ENCODE data around the gene PTPN6.

PTPN6 gene

DNA sequence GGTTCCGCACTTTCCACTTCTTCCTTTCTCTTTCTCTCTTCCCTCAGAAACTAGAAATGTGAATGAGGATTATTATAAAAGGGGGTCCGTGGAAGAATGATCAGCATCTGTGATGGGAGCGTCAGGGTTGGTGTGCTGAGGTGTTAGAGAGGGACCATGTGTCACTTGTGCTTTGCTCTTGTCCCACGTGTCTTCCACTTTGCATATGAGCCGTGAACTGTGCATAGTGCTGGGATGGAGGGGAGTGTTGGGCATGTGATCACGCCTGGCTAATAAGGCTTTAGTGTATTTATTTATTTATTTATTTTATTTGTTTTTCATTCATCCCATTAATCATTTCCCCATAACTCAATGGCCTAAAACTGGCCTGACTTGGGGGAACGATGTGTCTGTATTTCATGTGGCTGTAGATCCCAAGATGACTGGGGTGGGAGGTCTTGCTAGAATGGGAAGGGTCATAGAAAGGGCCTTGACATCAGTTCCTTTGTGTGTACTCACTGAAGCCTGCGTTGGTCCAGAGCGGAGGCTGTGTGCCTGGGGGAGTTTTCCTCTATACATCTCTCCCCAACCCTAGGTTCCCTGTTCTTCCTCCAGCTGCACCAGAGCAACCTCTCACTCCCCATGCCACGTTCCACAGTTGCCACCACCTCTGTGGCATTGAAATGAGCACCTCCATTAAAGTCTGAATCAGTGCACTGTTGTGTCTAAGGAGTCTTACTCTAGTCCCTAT is 28.0 kb upstream of the PTPN6 start:
- no peak for DNase-seq

DNA sequence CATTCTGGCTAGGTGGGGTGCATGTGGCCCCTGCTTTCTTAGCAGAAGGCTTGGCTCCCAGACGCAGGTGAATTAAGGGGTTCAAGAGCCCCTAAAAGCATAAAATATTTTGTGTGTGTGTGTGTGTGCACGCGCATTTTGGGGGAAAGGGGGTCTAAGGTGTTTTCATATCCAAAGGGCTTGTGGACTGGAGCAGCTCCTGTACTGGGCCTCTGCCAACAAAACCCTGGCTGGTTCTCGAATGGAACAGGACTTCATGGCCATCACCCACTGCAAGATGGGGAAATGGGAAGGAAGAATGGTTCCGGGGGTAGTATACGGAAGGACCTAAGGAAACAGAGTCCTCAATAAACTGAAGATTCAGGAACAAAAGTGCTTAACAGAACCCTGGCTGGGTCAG is 27.3 kb upstream of the PTPN6 start:
- DNase-seq = no peak

GRCh38 chr12:6925239-6925539 is 26.0 kb upstream of the PTPN6 start:
- DNase-seq = no peak

DNA sequence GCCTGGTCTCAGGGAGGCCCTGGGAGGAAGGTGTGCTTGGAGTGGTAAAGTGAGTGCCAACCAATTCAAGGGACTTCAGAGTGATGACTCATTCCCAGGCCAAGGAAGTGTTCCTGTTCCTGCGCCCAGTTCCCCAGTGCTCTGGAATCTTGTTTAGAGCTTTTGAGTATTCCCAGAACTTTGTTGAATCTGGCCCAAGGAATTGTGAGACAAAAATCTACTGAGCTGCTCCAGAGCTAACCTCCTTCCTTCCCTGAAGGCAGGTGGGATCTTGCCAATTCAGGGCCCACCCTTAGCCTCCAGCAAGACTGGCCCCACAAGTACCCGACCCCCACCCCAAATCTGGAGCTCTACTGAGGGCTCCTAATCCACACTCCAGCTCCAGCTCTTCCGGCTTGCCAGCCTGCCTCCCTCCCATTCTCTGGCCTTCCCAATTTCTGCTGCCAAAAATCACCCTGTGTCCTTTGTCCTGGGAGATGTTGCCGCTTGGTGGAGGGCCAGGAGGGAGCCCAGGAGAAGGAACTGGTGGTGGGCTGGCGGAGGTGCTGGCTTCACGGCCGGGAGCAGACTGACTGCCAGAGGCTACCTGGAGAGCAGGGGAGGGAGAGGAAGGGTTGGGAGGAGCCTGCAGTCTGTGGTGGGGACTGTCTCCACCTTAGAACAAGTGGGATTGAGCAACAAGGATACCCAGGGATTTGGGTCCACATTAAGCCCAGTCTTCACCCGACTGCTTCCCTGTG is 25.4 kb upstream of the PTPN6 start:
- peak; percentile 91 for DNase-seq

DNA sequence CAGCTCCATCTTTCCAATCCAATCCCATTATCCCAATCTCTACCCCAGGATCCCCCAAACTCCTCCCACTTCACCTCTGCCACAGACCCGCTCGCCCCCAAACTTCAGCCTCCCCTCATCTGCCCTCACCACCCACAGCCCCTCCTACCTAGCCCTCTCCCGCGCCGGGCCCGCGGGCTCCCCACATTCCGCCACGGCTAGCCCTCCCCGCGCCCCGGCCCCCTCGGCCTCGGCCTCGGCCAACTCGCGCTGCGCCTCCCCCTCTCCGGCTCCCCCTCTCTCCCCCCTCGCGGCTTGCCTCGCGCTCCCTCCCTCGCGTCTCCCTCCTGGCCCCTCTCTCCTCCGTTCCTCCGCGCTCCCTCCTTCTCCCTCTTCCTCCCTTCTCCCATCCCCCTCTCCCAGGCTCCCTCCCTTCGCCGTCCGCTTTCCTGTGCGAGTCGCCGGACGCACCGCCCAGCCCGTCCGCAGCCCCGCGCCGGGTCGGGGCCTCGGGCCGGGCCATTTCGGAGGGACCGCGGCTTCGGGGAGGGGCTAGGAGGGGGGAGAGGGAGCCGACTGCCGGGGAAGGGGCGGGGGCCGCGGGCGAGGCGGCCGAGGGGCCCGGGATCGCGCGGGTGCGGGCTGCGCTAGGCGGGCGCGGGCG is 23.7 kb upstream of the PTPN6 start, which contains the start of gene ATN1:
Gene ATN1, plus strand, starts transcription at position 581 of the 643 bp plus-strand sequence. CDS start 6,043 bp downstream, outside the sequence.
- DNase-seq = peak; percentile 77

DNA sequence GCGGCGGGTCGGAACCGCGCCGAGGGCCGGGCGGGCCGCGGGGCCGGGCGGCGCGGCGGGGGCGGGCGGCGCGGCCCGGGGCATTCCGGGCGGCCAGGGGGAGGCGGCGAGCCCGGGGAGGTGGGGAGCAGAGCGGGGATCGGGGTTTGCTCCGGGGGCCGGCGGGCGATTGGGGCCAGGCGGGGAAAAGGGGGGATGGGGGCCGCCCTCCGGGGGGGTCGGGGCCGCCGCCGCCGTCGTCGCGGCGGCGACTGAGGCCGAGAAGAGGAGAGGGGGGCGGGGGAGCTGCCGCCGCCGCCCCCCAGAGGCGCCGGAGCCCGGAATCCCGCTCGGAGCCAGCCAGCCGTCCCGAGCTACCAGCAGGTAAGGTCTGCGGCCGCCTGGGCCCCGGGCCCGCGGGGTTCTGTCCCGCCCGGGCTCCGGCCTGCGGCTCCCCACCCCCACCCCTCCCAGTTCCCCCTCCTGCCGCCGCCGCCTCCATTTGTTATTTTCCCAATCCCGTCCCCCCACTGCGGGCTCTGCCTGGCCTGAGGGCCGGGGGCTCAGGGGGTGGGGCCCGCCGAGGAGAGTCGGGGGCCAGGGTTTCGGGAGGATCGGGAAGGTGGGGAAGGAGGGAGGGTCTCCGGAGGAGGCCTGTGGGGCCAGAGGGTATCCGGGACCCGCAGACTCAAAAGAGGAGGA is 23.0 kb upstream of the PTPN6 start:
- DNase-seq = no peak

DNA sequence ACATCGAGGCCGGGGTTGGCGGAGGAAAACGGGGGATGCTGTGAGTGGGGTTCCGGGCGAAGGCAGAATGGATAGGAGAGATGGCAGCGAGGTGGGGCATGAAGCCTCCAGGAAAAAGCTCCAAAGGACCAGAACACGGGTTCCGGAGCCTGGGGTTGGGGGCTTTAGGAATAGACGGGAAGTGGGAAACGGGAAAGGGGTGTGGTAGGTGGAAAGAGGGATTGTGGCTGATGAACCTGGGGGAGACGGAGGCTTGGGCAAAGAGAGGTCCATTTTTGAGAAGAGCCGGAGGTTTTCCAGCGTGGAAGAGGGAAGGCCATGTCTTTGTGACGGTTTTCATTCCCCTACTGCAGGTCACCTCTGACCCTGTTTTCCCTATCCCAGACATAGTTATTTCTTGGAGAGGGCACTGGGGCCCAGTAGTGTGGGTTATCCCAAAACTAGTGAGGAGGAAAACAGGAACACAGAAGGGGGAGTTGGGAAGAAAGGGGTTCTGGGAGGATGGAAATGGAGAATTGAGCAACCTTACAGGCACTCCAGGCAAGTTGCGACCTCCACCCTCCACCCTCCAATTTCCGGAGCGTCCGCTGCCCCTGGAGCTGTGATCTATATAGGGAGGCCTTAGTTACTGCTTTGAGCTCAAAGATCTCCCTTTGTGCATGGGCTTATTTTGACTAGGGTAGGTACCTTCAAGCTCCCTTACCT is 22.3 kb upstream of the PTPN6 start:
- no peak for DNase-seq

GRCh38 chr12:6929466-6930452 is 21.4 kb upstream of the PTPN6 start:
- no peak for DNase-seq

DNA sequence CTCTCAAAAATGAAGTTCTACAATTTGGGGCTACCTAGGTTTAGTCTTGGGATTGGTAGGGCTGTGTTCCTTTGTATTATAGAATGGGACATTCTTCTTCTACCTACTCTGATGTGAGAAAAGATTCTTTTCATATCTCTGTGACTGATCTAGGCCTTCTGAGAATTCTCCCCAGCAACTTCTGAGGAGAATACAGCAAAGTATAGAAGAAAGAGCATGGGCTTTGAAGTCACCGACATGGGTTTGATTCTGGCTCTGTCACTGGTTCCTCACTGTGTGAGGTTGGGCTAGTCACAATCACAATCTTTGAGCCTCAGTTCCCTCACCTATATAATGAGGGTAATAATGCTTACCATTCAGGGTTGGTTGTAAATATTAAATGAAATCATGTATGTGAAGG is 18.4 kb upstream of the PTPN6 start:
- DNase-seq = no peak

DNA sequence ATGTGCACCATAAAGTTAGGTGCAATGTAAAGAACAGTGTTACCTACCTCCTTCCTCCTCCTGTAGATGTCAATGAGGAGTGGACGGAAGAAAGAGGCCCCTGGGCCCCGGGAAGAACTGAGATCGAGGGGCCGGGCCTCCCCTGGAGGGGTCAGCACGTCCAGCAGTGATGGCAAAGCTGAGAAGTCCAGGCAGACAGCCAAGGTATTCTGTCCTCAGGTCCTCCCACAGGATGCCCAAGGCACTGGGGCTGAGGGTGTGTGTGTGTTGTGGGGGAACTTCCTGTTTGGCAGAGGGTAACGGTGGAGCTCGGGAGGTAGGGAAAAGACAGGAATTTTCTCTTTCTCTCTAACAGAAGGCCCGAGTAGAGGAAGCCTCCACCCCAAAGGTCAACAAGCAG is 17.0 kb upstream of the PTPN6 start:
- DNase-seq = peak; percentile 68

- DNase-seq = no peak
Observed at GRCh38 chr12:6935371-6936193, 15.6 kb upstream of the PTPN6 start.

- no peak for DNase-seq
Observed at GRCh38 chr12:6936194-6936635, 14.9 kb upstream of the PTPN6 start.

DNA sequence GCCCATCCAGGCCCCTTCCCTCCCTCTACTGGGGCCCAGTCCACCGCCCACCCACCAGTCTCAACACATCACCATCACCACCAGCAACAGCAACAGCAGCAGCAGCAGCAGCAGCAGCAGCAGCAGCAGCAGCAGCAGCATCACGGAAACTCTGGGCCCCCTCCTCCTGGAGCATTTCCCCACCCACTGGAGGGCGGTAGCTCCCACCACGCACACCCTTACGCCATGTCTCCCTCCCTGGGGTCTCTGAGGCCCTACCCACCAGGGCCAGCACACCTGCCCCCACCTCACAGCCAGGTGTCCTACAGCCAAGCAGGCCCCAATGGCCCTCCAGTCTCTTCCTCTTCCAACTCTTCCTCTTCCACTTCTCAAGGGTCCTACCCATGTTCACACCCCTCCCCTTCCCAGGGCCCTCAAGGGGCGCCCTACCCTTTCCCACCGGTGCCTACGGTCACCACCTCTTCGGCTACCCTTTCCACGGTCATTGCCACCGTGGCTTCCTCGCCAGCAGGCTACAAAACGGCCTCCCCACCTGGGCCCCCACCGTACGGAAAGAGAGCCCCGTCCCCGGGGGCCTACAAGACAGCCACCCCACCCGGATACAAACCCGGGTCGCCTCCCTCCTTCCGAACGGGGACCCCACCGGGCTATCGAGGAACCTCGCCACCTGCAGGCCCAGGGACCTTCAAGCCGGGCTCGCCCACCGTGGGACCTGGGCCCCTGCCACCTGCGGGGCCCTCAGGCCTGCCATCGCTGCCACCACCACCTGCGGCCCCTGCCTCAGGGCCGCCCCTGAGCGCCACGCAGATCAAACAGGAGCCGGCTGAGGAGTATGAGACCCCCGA is 14.3 kb upstream of the PTPN6 start:
- DNase-seq = no peak

GRCh38 chr12:6937481-6938352 is 13.4 kb upstream of the PTPN6 start:
- peak; percentile 92 for DNase-seq

DNA sequence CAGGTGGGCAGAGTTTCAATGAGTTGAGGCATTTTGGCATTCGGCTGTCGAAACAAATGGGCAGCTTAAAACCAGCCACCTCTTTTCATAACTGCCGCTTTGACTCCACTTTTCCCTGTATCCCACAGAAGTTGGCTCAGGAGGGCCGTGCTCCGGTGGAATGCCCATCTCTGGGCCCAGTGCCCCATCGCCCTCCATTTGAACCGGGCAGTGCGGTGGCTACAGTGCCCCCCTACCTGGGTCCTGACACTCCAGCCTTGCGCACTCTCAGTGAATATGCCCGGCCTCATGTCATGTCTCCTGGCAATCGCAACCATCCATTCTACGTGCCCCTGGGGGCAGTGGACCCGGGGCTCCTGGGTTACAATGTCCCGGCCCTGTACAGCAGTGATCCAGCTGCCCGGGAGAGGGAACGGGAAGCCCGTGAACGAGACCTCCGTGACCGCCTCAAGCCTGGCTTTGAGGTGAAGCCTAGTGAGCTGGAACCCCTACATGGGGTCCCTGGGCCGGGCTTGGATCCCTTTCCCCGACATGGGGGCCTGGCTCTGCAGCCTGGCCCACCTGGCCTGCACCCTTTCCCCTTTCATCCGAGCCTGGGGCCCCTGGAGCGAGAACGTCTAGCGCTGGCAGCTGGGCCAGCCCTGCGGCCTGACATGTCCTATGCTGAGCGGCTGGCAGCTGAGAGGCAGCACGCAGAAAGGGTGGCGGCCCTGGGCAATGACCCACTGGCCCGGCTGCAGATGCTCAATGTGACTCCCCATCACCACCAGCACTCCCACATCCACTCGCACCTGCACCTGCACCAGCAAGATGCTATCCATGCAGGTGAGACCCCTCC is 12.6 kb upstream of the PTPN6 start:
- no peak for DNase-seq

DNA sequence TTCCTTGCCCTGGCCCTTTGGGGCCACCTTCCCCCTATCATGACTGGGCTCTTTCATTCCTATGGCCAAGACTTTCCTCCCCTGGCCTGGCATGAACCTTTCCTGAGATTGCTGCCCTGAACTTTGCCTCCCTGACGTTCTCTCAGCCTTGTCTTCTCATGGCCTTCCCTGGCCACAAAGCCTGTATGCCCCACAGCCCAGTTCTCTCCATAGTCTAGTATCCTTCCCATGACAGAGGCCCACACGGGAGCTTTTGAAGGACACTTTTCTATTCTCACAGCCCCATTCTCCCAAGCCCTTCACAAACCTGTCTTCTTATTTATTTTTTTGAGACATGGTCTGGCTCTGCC is 12.0 kb upstream of the PTPN6 start:
- no peak for DNase-seq

GRCh38 chr12:6941267-6941666 is 9.9 kb upstream of the PTPN6 start:
- DNase-seq = no peak

DNA sequence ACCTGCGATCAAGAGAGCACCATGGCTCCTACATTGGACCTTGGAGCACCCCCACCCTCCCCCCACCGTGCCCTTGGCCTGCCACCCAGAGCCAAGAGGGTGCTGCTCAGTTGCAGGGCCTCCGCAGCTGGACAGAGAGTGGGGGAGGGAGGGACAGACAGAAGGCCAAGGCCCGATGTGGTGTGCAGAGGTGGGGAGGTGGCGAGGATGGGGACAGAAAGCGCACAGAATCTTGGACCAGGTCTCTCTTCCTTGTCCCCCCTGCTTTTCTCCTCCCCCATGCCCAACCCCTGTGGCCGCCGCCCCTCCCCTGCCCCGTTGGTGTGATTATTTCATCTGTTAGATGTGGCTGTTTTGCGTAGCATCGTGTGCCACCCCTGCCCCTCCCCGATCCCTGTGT is 9.4 kb upstream of the PTPN6 start:
- no peak for DNase-seq
